B cell (primary cell): ENCODE measurements around the gene MAPK9.

Source experiments
- CTCF ChIP-seq: fragments of 200-600 bp; IDR thresholded peaks from one replicate; pipeline ENCODE4 v1.8.0; 2022; ENCODE audit warnings: antibody characterized with exemption, mild to moderate bottlenecking
- EZH2 ChIP-seq: IDR thresholded peaks from 2 replicates; pipeline ENCODE4 v1.6.1; 2012; ENCODE audit warnings: borderline replicate concordance, low read depth, mild to moderate bottlenecking, moderate library complexity, low read length; ENCODE audit not compliant: insufficient read depth, poor library complexity, severe bottlenecking

- TF ChIP-seq CTCF (no peak), EZH2 (no peak)
These were observed 17.2 kb downstream of the MAPK9 start for GRCh38 chr5:180274695-180275094.
